GM21447 (cell line): Measurements from ENCODE around the gene TGFBR3.

Source experiments
- ATAC-seq: cut with Tn5 transposase; IDR thresholded peaks from one replicate; pipeline ENCODE4 v1.9.1; 2021; ENCODE audit not compliant: unreplicated experiment

The TGFBR3 gene

GRCh38 chr1:91718877-91719276 is 167.1 kb downstream of the TGFBR3 start:
- ATAC-seq, result no peak

DNA sequence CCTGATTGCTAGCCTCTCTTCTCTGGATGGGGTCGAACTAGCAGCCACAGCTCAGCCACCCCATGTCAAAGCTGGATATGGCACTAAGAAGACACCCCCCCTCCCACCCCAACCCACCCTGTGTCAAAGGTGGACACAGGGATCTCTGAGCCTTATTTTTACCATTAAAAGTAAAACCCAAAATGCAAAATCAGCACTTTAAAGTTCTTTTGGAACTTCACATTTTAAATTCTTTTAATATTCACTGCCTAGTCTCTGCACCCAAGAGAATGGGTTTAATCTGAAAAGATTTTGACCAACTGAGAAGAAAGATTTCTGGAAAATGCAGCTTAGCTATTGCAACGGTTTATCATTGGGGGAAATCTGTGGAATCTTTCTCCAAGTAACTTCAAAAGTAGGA is 167.6 kb downstream of the TGFBR3 start:
- ATAC-seq, result no peak

DNA sequence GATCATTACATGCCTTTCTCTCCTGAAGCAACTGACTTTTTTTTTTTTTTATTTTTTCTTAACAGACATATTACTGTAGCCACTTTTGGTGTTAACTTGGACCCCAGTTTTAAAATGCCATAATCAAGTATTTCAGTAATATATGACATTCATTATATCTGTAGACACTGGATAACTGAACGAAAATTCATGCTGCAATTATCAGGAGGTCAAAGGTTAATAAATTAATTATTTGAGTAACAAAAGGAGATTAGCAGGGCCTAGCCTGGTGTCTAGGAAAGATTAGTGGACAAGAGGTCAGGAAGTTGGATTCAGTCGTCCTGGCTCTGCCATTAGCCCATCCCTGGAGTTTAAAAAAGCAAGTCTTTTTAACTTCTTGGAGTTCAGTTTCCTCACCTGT is 168.1 kb downstream of the TGFBR3 start:
- ATAC-seq, result no peak

DNA sequence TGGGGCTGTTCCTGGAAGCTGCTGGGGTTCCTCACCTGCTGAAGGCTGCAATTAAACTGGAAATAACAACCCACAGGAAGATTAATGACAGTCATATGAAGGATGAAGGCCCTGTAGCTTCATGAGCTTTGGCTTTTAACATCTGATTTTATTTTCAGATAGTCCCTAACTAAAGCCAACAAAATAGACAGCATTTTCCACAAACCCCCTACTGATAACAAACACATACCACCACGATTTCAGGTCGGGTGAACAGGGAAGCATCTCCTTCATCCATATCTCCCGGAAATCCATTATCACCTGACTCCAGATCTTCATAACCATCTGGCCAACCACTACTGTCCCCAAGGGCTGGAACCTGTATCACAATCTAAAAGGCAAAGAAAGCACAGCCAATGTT is 169.6 kb downstream of the TGFBR3 start:
- no peak for ATAC-seq

GRCh38 chr1:91715416-91716000 is 170.4 kb downstream of the TGFBR3 start:
- no peak for ATAC-seq

DNA sequence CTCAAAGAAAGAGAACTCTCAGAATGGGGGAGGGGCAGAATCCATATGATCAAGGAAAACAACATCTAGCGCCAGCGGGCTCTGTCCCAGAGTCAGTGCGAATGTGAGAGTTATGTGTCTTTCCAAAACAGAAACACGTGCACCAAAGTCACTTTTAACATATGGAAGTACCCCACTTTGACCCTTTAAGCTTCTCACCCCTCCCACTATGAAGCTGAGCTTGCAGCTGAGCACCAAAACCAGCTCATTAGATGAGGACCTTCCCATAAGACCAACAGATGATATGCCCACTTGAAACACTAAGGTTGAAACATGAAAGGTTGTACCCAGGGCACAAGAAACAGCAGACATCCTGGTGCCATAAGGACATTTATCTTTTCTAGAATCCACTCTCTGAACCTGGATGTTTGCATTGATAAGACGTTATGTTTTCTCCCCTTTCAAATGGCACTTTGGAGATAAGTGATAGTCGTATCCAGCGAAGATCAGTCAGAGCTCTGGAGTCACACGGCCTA is 171.0 kb downstream of the TGFBR3 start:
- no peak for ATAC-seq

DNA sequence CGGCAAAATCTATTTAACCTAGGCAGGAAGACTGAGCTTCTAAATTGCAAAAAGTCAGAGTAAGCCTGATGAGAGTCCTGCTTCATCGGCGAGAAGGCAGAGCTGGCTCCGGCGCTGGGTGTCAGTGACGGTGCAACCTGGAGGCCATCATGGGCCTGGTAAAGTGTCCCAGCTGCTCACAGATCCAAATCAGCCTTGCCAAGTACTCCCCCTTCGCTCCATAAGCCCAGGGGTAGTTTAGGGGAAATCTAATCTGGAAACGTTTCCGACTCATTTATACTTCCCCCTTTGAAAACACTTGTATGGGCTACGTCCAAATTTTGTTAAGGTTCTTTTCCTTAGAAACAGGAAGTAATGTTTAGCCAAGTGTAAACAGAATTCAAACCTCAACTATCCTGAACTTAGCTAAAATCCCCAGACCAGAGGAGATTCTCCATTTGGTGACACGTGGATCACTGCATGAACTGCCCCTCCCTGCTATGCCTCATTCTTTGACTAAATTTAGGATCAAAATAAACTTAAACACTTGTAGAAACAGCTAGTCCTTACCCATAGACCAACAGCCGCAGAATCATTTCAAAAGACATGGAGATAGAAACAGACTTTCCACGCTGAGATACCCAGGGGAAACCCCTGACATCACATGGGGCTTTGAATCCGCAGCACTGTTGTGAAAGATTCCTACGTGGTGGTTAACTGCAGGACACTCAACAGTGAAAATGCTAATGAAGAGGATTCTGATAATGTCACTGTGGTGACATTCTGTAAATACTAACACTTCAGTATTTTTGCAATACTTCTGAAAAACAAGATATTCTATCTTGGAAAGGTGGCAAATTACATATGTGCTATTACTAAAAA is 172.7 kb downstream of the TGFBR3 start:
- peak; percentile 55 for ATAC-seq

GRCh38 chr1:91712393-91712792 is 173.6 kb downstream of the TGFBR3 start:
- no peak for ATAC-seq

GRCh38 chr1:91711504-91712247 is 174.3 kb downstream of the TGFBR3 start:
- ATAC-seq, result no peak

- no peak for ATAC-seq
These were observed 175.7 kb downstream of the TGFBR3 start for GRCh38 chr1:91710261-91710660.

GRCh38 chr1:91708691-91709090 is 177.3 kb downstream of the TGFBR3 start:
- no peak for ATAC-seq

- ATAC-seq, result no peak
These were observed 178.1 kb downstream of the TGFBR3 start for GRCh38 chr1:91707890-91708218.

DNA sequence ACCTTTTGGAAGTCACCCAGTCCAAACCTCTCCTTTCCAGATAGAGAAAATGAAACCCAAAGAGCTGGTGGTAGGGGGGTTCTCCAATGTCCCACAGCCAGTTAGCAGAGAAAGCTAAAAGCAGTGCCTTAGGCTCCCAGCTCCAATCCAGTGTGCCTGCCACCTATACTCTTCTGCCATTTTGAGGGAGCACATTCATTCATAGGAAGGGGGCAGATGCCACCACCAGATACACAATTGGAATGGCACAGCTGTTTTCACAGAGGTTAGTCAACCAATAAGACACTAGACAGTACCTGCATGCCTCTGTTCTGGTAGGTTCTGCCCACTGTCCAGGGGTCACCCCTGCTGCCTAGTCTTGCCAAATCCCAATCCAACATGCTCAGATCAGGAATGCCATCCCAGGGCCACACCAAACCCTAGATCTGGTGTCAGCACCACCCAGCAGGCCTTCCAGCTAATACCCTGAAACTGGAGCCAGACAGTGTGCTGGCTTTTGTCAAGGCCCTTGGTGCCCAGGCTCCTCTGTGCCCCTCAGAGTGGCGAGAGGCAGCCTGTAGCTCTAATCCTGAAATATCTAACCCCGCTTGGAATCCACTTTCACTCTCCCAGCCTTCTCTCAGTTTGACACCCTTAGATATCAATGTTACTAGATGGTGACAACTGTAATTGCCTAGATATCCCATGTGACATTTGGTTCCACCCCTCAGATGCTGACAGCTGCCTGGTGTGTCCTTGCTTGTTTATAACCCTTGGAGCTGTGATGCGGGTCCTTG is 178.6 kb downstream of the TGFBR3 start:
- no peak for ATAC-seq

DNA sequence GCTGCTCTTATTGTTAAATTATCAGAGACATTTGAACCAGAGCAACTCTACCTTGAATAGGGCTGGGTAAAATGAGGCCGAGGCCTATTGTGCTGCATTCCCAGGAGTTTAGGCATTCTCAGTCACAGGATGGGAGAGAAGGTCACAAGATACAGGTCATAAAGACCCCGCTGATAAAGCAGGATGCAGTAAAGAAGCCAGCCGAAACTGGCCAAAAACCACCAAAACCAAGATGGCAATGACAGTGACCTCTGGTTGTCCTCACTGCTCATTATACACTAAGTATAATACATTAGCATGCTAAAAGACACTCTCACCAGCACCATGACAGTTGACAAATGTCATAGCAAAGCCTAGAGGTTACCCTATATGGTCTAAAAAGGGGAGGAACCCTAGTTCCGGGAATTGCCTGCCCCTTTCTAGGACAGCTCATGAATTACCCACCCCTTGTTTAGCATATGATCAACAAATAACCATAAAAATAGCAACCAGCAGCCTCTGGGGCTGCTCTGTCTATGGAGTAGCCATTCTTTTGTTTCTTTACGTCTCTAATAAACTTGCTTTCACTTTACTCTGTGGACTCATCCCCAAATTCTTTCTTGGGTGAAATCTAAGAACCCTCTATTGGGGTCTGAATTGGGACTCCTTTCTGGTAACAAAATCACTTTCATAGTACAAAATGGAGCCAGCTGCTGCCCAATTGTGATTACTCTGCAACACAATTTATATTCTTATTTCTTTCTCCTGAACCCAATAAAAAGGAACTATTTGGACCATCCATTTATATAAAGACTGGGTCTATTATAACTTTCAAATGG is 179.6 kb downstream of the TGFBR3 start:
- ATAC-seq, result no peak

GRCh38 chr1:91704746-91705145 is 181.2 kb downstream of the TGFBR3 start:
- no peak for ATAC-seq

DNA sequence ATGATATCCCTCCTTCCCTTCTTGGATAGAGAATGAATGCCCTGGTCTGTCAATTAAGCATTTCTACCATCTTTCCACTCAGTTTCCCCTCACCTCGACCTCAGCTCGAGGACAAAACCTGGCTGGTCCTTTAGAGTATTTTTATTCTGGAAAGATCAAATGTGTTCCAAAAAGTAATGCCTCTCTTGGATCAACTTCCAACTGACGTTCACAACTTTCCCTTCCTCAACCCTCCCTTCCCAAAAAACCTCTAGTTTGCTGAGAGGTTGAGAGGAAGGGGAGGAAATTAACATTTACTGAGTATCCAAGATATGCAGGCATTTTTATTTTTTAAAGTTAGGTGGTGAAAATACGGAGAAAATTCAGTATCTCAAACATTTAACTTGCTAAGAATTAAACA is 182.9 kb downstream of the TGFBR3 start:
- ATAC-seq, result no peak

DNA sequence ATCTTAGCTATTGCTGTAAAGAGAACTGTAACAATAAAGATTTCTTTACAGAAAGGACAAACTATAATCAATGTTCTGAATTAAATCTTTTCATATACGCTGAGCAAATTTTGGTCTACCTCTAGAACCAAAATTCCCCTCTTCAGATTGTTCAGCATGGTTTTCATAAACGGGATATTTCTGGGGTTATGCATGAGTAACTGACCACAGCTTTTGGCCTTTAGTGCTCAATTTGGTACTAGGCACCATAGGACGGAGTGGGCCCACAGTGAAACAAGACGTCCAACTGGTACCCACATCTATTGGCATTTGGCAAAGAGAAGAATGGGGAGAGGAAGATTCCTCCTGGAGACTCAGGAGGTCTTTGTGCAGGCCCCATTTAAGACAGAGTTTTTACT is 184.5 kb downstream of the TGFBR3 start:
- no peak for ATAC-seq

DNA sequence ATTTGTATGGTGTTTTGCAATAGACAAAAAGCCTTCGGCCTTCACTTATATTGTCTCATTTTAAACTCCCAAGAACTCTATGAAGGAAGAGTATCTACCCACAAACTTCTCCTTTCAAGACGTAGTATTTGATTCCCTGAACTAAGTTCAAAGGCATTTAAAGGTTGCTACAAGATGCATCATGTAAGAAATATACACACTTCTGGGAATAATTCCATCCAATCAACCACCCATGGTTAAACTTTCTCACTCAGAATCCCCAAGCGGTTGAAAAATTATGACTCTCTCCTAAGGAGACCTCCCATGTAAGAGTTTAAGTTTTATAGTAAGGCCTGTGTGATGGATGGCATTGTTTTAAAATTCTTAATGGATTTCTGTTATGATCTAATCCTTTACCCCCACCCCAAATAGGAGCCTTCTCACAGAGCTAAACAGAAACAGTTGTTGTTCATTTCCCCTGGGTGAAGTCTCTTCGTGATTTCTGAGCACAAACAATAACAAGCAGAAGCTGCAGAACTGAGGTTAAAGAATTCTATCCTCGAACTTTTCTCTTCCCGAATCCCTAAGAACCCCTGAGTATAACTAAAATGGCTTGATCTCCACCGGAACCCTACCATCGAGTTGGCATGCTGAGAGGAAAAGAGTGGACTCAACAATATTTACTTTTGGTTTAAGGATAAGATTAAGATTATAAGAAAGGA is 185.0 kb downstream of the TGFBR3 start:
- ATAC-seq, result no peak

DNA sequence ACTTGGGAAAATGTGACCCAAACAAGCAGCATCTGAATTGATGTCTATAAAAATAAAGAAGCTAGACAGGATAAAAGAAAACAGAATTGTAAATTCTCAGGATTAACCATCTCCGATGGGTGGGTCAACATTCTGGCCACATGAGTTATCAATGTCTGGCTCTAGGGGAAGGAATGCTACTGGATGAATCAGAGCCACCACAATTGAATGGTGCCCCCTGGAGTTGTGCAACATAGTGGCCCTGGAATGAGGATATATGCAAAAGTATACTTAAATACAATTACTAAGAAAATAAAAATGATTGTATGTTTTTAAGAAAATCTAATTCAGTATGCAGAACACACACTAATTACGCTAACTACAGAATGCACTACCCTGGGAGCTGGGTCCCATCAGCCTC is 185.6 kb downstream of the TGFBR3 start:
- ATAC-seq, result no peak
